Measurements from ENCODE around the gene GRAMD2A.

DNA sequence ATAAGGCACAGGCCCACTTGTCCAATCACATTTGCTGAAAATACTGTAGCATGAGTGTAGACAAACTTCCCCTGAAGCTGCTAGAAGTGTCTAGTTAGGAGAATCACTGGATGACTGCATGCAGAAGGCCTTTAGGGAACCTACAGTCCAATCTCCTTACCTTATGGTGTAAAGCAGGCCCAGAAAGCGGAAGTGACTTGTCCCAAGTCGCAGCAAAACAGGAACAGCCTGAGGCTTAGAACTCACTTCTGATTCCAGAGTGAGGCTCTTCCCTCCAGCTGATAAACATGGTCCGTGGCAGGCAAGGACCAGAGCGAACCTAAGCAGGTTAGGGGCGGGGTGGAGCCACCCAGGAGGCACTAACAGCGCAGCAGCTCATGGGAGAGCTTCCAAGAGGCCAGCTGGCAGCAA lies 2.5 kb downstream of the GRAMD2A start:
- TF ChIP-seq CTCF (IDR thresholded peaks at IDR 0.05; ENCODE audit: extremely low read depth in 1 of 2, insufficient read depth in 1 of 2, low read depth in 1 of 2, low read length in 2 of 2) (no peak), MYC (IDR thresholded peaks at IDR 0.05; ENCODE audit: low read depth, low read length) (no peak), POLR2A (IDR thresholded peaks at IDR 0.05; ENCODE audit: low read depth, low read length) (no peak), POLR2AphosphoS5 (IDR thresholded peaks at IDR 0.05; ENCODE audit: insufficient read depth, low read depth, low read length) (no peak), EZH2 (IDR thresholded peaks at IDR 0.05; ENCODE audit: borderline replicate concordance, low read depth, low read length, severe bottlenecking) (no peak), JUN (IDR thresholded peaks at IDR 0.05; ENCODE audit: borderline replicate concordance, insufficient read depth, insufficient read length, low read depth) (no peak), FOS (IDR thresholded peaks at IDR 0.05; ENCODE audit: borderline replicate concordance, insufficient read depth, low read length) (no peak), GATA2 (IDR thresholded peaks at IDR 0.05; ENCODE audit: insufficient read depth, insufficient read length, low read depth, low read length) (no peak), MAX (IDR thresholded peaks at IDR 0.05; ENCODE audit: insufficient read depth, insufficient read length) (no peak)

All from endothelial cell of umbilical vein (primary cell).